HG03565 (cell line): ENCODE measurements around the gene ISM1.

ENCODE experiments used
- ATAC-seq: cut with Tn5 transposase; IDR thresholded peaks from one replicate; pipeline ENCODE4 v1.9.1; 2021; ENCODE audit warnings: mild to moderate bottlenecking, moderate library complexity; ENCODE audit not compliant: unreplicated experiment

The ISM1 gene

GRCh38 chr20:13220904-13221297 is at the start of gene ISM1:
Gene ISM1 (plus strand): TSS chr20:13221274. CDS start chr20:13221777, 503 bp downstream.
- ATAC-seq: no peak

DNA sequence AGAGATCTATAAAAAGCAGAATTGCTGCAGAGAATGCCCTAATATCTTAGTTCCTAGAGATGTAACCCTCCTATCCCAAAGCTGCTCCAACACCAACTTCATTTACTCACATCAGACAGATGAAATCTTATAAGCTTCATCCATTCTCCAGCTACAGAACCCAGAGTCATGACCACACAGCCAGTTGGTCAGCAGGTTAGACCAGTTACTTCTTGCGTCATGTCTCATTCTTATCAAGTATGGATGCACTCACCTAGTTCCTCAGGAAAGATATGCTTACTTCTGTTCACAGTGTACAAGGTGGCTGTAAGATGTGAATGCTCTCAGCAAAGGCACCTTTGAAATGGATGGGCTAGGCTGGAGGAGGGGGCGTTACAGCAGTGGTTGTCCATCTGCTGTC is 47.9 kb upstream of the ISM1 start:
- ATAC-seq: no peak

DNA sequence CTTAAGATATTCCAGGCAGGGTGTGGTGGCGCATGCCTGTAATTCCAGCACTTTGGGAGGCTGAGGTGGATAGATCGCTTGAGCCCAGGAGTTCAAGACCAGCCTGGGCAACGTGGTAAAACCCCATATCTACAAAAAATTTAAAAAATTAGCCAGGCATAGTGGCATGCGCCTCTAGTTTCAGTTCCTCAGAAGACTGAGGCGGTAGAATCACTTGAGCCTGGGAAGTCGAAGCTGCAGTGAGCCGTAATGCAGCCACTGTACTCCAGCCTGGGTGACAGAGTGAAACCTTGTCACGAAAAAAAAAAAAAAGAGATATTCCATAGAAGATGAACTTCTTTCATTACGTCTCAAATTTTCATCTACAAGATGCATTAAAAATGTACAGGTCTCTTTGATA is 46.7 kb upstream of the ISM1 start:
- peak; percentile 67 for ATAC-seq

- ATAC-seq: no peak
Observed at GRCh38 chr20:13180986-13181889, 39.8 kb upstream of the ISM1 start.

- ATAC-seq: peak; percentile 59
Observed at GRCh38 chr20:13183005-13183404, 38.1 kb upstream of the ISM1 start.

- no peak for ATAC-seq
Observed at GRCh38 chr20:13186043-13186774, 34.9 kb upstream of the ISM1 start.

DNA sequence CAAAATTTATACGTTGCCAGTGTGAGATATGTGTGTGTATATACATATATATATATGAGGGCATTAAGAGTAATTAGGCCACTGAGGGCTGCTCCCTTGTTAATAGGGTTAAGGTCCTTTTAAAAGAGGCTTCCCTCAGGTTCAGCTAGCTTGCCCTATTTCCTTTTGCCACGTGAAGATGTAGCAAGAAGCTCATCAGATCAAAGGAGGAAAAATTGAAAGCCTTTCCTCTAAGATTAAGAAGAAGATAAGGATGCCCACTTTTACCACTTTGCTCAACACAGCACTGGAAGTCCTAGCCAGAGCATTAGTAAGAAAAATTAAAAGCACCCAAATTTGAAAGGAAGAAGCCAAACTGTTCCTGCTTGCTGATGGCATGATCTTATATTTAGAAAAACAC is 33.2 kb upstream of the ISM1 start:
- no peak for ATAC-seq

DNA sequence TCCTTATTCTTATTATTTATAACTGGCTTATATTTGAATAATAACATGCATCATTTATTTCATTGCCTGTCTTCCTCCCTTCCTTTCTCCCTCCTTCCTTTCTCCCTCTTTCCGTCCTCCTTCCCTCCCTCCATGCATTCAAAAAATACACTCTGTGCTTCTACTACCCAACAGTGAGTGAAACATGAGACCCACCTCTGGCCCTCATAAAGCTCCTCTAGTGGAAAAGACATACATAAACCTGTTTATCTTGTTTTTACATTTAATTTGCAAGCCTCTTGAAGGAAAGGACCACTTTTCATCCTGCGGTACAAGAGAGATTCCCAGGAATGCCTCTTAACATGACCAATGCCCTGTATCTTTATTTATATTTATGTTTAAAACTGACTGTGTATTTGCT is 21.8 kb upstream of the ISM1 start:
- no peak for ATAC-seq

DNA sequence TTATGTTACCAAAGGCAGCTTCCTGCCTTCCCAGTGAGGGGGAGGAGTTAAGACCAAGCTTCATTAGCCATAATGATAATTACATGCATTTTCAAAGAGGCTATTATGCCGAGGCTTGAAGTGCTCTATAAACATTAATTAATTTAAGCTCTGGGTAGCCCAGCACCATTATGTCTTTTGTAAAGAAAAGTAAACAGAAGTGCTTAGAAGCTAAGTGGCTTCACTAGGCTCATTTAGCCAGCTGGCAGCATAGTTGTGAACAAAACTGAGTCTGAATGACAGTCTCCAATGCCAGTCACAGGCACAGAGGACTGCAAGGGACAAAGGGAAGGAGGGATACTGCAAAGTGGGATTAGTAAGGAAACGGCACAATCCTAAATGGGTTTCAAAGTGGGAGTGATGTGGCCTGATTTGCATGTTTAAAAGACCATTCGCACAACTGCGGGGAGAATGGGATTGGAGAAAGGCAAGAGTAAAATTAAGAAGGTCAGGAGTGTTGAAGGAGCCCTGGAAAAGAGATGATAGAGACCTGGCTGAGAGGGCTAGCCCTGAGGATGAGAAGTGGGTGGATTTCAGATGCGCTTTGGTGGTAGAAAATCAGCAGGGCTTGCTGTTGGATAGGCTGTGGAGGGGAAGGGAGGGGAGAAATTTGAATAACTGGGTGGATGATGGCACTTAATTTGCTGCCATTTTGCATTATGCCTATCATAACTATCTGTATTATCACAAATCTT is 20.1 kb upstream of the ISM1 start:
- no peak for ATAC-seq

- no peak for ATAC-seq
Observed at GRCh38 chr20:13202565-13202964, 18.5 kb upstream of the ISM1 start.

DNA sequence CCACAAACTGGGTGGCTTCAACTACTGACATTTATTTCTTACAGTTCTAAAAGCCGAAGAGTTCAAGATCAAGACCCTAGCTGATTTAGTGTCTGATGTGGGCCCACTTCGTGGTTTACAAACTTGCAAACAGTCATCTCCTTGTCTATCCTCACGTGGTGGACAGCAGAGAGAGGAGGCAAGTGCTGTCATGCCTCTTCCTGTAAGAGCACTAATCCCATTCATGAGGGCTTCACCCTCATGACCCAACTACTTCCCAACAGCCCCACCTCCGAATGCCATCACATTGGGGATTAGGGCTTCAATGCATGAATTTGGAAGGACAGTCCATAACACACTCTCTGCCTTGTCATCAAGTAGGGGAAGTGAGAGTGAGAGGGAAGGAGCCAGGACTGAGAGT is 15.6 kb upstream of the ISM1 start:
- no peak for ATAC-seq

- ATAC-seq: no peak
Observed at GRCh38 chr20:13205848-13206434, 15.1 kb upstream of the ISM1 start.

GRCh38 chr20:13207016-13207415 is 14.1 kb upstream of the ISM1 start:
- ATAC-seq: no peak

DNA sequence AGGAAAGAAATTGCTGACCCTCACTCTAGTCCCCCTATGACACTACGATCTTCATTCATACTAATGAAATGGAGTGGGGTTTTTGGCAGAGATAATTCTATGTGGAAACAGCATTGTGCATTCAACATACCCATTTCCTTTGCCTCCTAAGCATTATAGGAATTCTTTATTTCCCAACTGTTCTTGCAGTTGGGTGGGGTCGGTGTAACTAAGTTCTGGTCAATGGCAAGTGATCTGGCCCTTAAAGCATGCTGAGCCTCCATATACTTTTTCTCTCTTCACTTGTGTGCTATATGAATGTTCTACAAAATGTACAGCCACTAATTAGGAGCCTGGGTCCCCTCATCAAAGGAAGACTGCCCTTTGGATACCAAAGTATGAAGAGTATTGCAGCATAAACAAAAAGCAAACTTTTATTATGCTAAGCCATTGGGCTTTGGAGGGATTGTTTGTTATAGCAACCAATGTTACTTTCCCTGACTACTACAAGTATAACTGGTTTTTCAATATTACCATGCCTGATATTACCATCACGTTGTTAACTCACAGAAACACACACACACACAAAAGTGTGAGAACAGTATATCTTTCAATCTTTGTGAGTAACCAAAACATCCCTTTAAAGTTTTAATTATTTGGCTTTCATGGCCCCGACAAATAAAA is 9.0 kb upstream of the ISM1 start:
- no peak for ATAC-seq

DNA sequence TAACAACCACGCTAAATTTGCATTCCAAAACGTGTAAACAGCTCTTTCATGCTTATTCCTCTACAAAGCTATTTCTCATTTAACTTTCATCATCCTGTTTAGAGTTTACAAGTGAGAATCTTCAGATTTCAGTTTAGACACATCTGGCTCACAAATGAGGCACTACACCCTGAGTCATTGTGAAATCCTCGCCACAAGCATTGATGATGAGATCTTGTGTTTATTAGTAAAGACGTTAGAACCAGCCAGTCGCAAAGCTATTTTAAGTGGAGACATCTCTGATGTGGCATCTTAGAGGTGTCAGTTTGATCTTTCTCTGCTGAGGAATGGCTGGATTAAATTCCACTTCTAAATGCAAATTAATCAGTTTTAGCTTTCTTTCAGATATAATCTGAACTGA is 8.3 kb upstream of the ISM1 start:
- peak; percentile 80 for ATAC-seq

GRCh38 chr20:13213335-13213734 is 7.7 kb upstream of the ISM1 start:
- ATAC-seq: no peak

DNA sequence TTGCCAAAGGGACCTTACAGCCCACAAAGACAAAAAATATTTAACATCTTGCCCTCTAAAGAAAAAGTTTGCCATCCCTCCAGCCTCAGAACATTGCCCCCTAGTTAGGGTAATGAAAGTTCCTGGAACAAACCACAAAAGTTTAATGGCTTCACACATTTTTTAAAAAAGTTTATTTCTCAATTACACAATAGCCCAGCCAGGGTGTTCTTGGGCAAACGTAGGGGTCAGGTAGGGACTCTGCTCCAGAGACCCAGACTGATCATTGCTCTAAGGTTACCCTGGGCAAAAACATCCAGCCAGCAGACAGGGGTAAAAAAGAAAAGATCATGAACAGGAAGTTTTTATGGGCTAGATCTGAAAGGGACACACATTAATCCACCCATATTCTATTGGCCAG is 4.5 kb upstream of the ISM1 start:
- ATAC-seq: no peak

GRCh38 chr20:13219327-13220193 is 1.5 kb upstream of the ISM1 start:
- ATAC-seq: no peak

DNA sequence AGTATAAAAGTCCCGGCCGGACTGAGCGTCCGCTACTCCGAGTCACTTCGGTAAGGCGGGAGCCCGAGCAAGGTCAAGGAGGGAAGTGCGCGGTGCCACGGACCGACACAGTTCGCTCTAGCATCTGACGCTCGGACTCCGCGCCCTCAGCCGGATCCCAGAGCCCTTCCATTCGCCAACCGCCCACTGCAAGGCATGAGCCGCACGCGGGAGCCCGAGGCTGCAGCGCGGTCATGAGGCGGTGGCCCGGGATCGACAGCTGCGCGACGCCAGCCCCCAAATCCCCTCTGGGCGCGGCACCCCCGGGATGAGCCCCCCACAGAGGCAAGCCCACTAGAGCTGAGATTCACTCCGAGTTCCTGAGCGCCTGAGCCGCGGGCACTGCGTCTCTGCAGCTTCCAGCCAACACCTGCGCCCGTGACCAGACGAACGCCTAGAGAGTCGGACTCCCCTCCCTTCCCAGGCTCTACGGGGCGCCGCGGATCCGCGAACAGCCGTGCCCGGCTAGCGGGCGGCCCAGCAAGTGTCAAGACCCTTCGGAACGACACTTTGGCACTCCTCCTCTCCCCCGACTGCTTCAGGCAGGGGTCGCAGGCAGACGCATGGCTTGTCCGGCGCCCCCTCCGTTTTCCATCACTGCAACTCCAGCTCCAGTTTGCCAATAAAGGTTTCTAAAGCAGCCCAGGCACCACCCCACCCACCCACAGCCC is 725 bp upstream of the ISM1 start:
- no peak for ATAC-seq
